Upper lobe of left lung (tissue), 6 donors: Measurements from ENCODE around the gene OSBPL7. TPM values are rescaled to one million over a fixed set of nuclear protein-coding genes. Genes with fewer than 3 reads are reported as not detected.

Source experiments
- ATAC-seq, 2 donors: fragments of 200-7000 bp; cut with Tn5 transposase; one replicate each; pipeline ENCODE4 v1.9.1; 2022; ENCODE audit warnings: mild to moderate bottlenecking in 2 of 2, moderate library complexity in 2 of 2; ENCODE audit not compliant: low FRiP score in 2 of 2
- DNase-seq, 2 donors: peaks; one replicate each; pipeline ENCODE4 v3.0.0-alpha.2; 2019 to 2020
- H3K27ac ChIP-seq, 4 donors: fragments of 200-600 bp; sonication (generic); one replicate each; pipeline ENCODE4 v1.5.1; 2016 to 2019
- H3K27me3 ChIP-seq, 4 donors: fragments of 200-600 bp; sonication (generic); one replicate each; pipeline ENCODE4 v1.5.1; 2017 to 2019
- H3K36me3 ChIP-seq, 4 donors: fragments of 200-600 bp; sonication (generic); one replicate each; pipeline ENCODE4 v1.5.1; 2016 to 2019
- H3K4me1 ChIP-seq, 4 donors: fragments of 200-600 bp; sonication (generic); one replicate each; pipeline ENCODE4 v1.5.1; 2018 to 2019
- H3K4me3 ChIP-seq, 4 donors: fragments of 200-600 bp; sonication (generic); one replicate each; pipeline ENCODE4 v1.5.1; 2017 to 2019; ENCODE audit warnings: mild to moderate bottlenecking in 2 of 4, moderate library complexity in 1 of 4
- H3K9me3 ChIP-seq, 4 donors: fragments of 200-600 bp; sonication (generic); one replicate each; pipeline ENCODE4 v1.5.1; 2018 to 2019
- EP300 ChIP-seq, 4 donors: sonication (generic); formaldehyde crosslinking; IDR thresholded peaks; one replicate each; pipeline ENCODE4 v1.5.1; 2017; ENCODE audit warnings: antibody characterized with exemption in 4 of 4, control low read depth in 2 of 4
- POLR2A ChIP-seq, 4 donors: fragments of 450-650 bp; IDR thresholded peaks; one replicate each; pipeline ENCODE4 v1.5.1; 2016 to 2017; ENCODE audit warnings: antibody characterized with exemption in 4 of 4, mild to moderate bottlenecking in 2 of 4
- POLR2AphosphoS5 ChIP-seq, 2 donors: sonication (generic); formaldehyde crosslinking; IDR thresholded peaks; one replicate each; pipeline ENCODE4 v1.5.1; 2017; ENCODE audit warnings: antibody characterized with exemption in 2 of 2
- WGBS, 2 donors: methylation state at CpG; one replicate each; pipeline ENCODE4 v1.1.5; 2017 to 2018; 5-methylcytosine and 5-hydroxymethylcytosine counted together
- total RNA-seq, 6 donors: library from RNA; depleted of rRNA in 4 of 6; stranded (reverse); fragments of >200 nt in 4 of 6; gene quantifications; one replicate each; pipeline versions ENCODE4 v1.1.0 to v1.2.1, GENCODE V29; 2016 to 2021
- TF ChIP-seq, protein P1 (sequence below), 6 experiments: fragments of 450-650 bp in 4 of 6; fragments of 200-600 bp in 2 of 6; sonication (generic) in 2 of 6; IDR thresholded peaks; one replicate each; pipeline ENCODE4 v1.5.1; 2016 to 2019; ENCODE audit warnings: antibody characterized with exemption in 6 of 6
- donor health status: DM: no; HTN: no; CAD: no; lungs with moderate emphysema.
- donor health status: DM: no; HTN: yes; CAD: no; lungs with severe emphysema.

Gene OSBPL7, protein sequence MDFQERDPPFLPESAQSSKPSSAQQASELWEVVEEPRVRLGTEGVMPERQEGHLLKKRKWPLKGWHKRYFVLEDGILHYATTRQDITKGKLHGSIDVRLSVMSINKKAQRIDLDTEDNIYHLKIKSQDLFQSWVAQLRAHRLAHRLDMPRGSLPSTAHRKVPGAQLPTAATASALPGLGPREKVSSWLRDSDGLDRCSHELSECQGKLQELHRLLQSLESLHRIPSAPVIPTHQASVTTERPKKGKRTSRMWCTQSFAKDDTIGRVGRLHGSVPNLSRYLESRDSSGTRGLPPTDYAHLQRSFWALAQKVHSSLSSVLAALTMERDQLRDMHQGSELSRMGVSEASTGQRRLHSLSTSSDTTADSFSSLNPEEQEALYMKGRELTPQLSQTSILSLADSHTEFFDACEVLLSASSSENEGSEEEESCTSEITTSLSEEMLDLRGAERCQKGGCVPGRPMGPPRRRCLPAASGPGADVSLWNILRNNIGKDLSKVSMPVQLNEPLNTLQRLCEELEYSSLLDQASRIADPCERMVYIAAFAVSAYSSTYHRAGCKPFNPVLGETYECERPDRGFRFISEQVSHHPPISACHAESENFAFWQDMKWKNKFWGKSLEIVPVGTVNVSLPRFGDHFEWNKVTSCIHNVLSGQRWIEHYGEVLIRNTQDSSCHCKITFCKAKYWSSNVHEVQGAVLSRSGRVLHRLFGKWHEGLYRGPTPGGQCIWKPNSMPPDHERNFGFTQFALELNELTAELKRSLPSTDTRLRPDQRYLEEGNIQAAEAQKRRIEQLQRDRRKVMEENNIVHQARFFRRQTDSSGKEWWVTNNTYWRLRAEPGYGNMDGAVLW
- total RNA-seq = 10 to 100 TPM; 10.7 to 44.0 (median 19.3) TPM

DNA sequence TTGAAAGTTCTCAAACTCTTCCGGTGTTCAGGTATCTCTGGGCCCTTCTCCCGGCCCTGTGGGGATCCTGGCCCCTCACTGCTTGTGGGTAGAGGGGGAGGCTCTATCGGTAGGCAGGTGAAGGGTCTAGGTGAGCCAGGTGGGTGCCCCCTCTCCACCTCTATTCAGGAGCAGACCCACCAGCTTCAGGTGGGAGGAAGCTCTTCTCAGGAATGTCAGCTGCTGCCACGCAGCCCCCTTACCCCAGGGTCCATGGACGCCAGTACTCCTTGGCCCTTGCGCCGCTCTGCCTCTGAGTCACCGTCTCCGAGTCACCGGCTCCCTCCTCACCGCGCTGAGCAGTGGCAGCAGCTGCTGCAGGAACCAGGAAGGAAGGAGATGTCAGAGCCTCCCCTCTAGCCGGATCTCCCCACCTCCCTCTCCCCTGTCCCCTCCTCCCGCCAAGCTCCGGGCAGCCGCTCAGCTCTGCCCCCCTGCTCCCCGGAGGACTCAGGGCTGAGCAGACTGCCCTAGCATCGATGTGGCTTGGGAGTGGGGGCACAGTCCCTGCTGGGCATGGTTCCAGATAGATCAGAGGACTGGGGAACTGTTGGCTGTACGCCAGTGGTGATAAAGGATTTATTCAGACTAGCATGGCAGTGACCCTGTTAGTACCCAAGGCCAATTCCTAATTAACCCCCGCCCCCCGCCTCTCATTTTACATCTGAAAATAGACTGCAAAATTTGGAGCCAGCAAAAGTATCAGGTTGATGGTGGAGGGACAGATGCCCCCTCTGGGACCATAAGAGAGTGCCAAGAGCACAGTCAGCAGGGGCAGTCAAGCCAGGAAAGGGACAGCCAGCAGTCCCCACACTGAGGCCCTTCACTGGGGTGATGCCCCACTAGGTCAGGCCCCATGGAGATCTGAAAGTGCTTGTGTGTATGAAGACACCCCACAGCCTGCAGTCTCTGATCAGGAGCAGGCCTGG, at the start of gene OSBPL7:
OSBPL7 (minus strand) TSS at position 371 of the 968 bp plus-strand sequence. CDS start 1,516 bp downstream, outside the sequence.
- ATAC-seq (peak; percentile 88 to 91), DNase-seq (peak; percentile 86 to 87)
- Histone ChIP-seq H3K36me3 (peaks cover 11 to 66% (median 56%) of the 10 kb centered on the region in 4 donors), H3K9me3 (no peaks in the 10 kb centered on the region), H3K27me3 (no peaks in the 10 kb centered on the region), H3K27ac (peak within 1 kb of the TSS; percentile 61 to 75 (median 66)), H3K4me1 (peaks cover 23 to 38% (median 26%) of the 10 kb centered on the region in 4 donors), H3K4me3 (peak within 1 kb of the TSS; percentile 49 to 67 (median 60))
- 7 to 42% methylated on average over 4 to 21 of the region's 21 CpGs for WGBS, 2 donors
- TF ChIP-seq, protein P1, sequence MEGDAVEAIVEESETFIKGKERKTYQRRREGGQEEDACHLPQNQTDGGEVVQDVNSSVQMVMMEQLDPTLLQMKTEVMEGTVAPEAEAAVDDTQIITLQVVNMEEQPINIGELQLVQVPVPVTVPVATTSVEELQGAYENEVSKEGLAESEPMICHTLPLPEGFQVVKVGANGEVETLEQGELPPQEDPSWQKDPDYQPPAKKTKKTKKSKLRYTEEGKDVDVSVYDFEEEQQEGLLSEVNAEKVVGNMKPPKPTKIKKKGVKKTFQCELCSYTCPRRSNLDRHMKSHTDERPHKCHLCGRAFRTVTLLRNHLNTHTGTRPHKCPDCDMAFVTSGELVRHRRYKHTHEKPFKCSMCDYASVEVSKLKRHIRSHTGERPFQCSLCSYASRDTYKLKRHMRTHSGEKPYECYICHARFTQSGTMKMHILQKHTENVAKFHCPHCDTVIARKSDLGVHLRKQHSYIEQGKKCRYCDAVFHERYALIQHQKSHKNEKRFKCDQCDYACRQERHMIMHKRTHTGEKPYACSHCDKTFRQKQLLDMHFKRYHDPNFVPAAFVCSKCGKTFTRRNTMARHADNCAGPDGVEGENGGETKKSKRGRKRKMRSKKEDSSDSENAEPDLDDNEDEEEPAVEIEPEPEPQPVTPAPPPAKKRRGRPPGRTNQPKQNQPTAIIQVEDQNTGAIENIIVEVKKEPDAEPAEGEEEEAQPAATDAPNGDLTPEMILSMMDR (IDR thresholded peaks at IDR 0.05) = peak in 2 of 6 experiments; percentile 37 to 50
- peak; percentile 62 to 78 for TF ChIP-seq POLR2AphosphoS5 (IDR thresholded peaks at IDR 0.05)
- no peak for TF ChIP-seq EP300 (IDR thresholded peaks at IDR 0.05)
- peak in 3 of 4 donors; percentile 22 to 58 (median 33) for TF ChIP-seq POLR2A (IDR thresholded peaks at IDR 0.05)

DNA sequence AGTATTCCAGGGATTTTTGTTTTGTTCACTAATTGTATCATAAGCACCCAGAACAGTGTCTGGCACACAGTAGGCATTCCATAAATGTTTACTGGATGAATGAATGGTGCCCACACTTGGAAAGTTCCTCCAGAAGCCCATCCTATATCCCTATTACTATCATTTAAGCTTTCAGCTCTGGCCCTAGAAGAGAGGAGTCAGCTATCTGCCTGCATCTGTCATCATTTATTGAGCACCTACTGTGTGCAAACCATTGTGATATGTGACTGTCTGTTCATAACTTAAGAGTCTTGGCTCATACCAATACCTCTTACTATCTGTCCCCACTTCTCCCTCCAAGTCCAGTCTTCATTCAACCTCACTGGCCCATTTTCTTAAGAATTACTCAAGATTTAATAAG, 49.5 kb upstream of the OSBPL7 start:
- DNase-seq = no peak
- H3K27ac ChIP-seq = no peak overlapping the region
- TF ChIP-seq, protein P1 (IDR thresholded peaks at IDR 0.05) = no peak
- no peak for TF ChIP-seq POLR2AphosphoS5 (IDR thresholded peaks at IDR 0.05)
- no peak for TF ChIP-seq EP300 (IDR thresholded peaks at IDR 0.05)
- TF ChIP-seq POLR2A (IDR thresholded peaks at IDR 0.05) = no peak
- no peak for ATAC-seq
- H3K36me3 ChIP-seq = no peaks in the 10 kb centered on the region
- H3K9me3 ChIP-seq = no peaks in the 10 kb centered on the region
- peaks cover 0 to 7% (median 0%) of the 10 kb centered on the region in 4 donors for H3K27me3 ChIP-seq
- peaks cover 0 to 6% (median 0%) of the 10 kb centered on the region in 4 donors for H3K4me1 ChIP-seq
- H3K4me3 ChIP-seq = no peak overlapping the region

DNA sequence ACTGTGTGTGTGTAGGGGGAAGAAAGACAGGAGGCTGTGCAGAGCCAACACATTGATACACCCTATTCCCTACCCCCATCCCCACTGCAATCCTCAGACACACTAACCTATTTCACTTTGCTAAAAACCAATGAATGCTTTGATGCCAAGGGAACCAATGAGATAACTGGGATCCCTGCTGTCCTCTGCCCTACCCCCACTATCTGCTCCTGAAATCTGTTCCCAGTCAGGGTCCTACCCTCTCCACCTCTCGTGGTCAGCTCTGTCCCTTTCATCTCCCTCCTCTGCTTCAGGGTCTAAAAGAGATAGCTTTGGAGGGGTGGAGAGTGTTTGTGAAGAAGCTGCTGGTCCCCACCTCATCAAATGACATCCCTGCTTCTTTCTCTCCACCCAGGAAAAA, 48.5 kb upstream of the OSBPL7 start:
- 13 to 65% methylated on average over 1 of the region's 1 CpG for WGBS, 2 donors
- no peaks in the 10 kb centered on the region for H3K9me3 ChIP-seq
- H3K36me3 ChIP-seq = no peaks in the 10 kb centered on the region
- peaks cover 0 to 7% (median 0%) of the 10 kb centered on the region in 4 donors for H3K27me3 ChIP-seq
- no peak for DNase-seq
- H3K4me3 ChIP-seq = no peak overlapping the region
- peaks cover 0 to 9% (median 0%) of the 10 kb centered on the region in 4 donors for H3K4me1 ChIP-seq
- no peak for ATAC-seq
- TF ChIP-seq, protein P1 (IDR thresholded peaks at IDR 0.05) = no peak
- TF ChIP-seq POLR2A (IDR thresholded peaks at IDR 0.05) = no peak
- TF ChIP-seq POLR2AphosphoS5 (IDR thresholded peaks at IDR 0.05) = no peak
- no peak for TF ChIP-seq EP300 (IDR thresholded peaks at IDR 0.05)
- H3K27ac ChIP-seq = no peak overlapping the region

DNA sequence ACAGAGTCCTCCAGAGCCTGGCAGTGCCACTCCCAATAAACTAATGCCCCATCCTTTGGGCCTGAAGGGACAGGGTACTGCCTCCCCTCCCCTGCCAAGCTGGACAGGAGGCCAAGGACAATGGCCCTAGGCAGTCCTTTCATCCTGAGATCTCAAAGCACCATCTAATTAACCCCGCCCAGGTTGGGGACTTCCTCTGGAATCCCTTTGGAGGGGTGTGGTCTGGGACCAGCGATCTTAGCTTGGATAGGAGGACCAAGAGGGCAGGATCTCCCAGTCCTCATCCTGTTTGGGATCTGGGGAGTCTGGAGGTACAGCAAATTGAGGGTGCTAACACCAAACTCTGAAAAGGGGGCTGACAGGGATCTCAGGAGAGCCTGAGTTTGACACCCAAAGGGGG, 47.5 kb upstream of the OSBPL7 start:
- WGBS, 2 donors = 49 to 56% methylated on average over 2 of the region's 2 CpGs
- Histone ChIP-seq H3K36me3 (no peaks in the 10 kb centered on the region), H3K9me3 (no peaks in the 10 kb centered on the region), H3K4me1 (peaks cover 0 to 12% (median 0%) of the 10 kb centered on the region in 4 donors), H3K27ac (no peak overlapping the region), H3K4me3 (no peak overlapping the region), H3K27me3 (peaks cover 0 to 7% (median 0%) of the 10 kb centered on the region in 4 donors)
- TF ChIP-seq POLR2A (IDR thresholded peaks at IDR 0.05) (no peak), POLR2AphosphoS5 (IDR thresholded peaks at IDR 0.05) (no peak), EP300 (IDR thresholded peaks at IDR 0.05) (no peak)
- TF ChIP-seq, protein P1 (IDR thresholded peaks at IDR 0.05) = no peak
- ATAC-seq = no peak
- DNase-seq = no peak
